Activated CD8-positive, alpha-beta memory T cell treated with anti-CD3 and anti-CD28 coated beads for 24 hours (primary cell): ENCODE measurements around the gene AK3.

ENCODE experiments used
- DNase-seq: peaks from one replicate; pipeline ENCODE4 v3.0.0-alpha.2; 2020

Gene AK3

DNA sequence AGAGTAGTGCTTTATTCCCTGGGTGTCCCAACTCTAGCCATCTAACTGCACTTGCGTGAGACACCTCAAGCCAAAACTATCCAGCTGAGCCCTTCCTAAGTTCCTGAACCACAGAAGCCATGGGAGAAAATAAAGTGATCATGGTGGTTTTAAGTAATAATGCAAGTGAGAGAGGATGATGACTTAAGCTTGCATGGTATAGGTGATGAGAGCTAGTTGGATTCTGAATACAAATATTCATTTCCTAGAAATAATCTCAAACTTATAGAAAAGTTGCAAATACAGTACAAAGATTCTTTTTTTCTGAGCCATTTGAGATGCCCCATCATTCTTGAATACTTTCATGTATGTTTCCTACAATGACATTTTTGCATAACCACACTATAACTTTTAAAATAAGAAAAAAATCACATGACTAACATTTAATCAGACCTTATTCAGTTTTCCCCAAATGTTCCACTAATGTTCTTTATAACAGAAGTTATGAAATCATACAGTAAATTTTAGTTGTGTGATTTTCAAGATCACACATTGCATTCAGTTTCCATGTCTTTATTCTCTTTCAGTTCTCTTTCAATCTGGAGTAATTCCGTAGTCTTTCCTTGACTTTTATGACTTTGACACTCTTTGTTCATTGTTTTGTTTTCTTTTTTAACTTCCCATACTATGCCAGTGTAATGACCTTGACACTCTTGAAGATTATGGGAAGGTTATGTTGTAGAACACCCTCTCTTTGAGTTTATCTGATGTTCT is 5.5 kb upstream of the AK3 start:
- DNase-seq = no peak

DNA sequence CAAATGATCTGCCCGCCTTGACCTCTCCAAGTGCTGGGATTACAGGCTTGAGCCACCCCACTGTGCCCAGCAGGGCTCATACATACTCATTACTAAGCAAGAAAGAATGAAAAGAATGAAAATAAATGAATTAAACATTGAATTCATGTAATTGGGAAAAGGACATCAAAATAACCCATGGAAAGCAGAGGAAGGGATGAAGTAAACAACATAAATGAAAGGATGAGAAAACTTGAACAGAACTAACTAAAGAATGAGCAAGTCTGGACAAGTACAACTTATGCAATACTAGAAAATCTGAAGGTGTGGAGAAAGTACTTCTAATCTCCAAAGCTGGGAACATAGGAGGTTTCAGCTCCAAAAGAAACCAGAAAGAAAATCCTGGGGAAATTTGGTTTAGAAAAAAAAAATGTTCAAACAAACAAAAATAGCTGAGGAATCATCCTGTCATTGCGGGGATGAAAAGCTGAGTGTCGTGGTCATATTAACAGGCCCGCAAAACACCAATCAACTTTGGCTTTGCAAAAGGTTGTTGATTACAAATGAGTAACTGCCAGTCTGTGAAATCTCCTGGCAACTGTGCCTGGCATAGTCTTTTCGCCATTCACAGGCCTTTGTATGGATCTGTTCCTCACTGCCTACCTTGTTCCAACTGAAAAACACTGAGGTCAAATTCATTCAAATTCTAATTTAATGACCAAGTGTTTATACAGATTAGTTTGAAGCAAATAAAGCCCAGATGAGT is 2.3 kb upstream of the AK3 start:
- DNase-seq = no peak

DNA sequence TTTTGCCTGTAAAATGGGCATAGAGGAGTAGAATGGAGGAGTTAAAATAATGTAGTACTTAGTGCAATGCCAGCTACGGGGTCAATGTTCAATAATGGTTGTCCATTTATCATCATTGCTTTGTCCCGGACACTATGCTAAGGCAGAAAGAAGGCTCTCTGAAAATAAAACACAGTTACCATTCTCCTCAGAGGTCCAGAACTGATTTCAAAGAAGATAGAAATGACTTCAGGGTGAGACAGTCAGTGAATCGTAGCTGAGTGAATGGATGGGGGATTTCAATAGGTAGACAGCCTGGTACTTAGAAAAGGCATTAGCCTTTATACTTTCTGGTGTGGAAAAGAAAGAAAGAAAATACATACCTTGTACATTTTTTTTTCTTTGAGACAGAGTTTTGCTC is 1.2 kb upstream of the AK3 start:
- DNase-seq = no peak

DNA sequence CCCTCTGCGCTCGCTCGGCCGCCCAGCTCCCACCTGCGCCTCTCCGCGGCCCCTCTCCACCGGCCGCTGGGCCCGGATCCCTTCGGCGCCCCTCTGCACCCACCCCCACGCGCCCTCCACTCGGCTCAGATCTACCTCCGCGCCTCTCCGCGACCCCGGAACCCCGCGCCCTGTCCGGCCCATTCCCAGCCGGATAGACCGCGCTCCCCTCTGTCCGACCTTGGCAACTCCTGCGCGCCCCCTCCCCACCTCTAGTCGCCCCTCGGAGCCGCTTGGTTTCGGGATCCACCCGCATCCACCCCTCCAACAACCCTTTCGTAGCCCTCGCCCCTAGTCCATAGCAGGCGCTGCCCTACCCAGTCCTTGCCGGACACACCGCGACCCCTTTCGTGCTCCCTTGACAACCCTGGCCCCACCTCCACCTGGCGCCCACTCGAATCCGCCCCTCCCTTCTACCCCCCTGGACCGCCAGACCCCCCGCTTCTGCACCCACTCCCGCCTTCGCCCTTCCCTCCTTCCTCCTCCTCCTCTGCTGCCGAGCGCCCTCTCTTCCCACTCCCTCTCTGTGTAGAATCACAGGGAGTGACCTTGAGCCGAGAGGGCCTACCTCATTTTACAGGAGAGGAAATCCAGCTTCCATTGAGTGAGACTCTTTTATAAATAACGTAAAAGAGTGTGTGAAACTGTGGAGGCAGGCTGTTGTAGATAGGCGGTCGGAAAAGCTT is 525 bp upstream of the AK3 start:
- DNase-seq = no peak

DNA sequence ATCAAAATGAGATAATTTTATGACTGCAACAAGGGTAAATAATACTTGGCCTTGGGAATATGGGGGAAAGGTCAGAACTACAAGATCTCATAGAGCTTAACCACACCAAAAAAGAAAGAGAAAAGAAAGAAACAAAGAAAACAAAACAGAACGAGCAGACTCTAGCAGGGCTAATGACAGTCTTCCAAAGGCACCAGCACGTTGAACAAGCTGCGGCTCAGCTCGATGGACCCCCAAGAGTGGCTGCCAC is 689 bp downstream of the AK3 start:
- no peak for DNase-seq

DNA sequence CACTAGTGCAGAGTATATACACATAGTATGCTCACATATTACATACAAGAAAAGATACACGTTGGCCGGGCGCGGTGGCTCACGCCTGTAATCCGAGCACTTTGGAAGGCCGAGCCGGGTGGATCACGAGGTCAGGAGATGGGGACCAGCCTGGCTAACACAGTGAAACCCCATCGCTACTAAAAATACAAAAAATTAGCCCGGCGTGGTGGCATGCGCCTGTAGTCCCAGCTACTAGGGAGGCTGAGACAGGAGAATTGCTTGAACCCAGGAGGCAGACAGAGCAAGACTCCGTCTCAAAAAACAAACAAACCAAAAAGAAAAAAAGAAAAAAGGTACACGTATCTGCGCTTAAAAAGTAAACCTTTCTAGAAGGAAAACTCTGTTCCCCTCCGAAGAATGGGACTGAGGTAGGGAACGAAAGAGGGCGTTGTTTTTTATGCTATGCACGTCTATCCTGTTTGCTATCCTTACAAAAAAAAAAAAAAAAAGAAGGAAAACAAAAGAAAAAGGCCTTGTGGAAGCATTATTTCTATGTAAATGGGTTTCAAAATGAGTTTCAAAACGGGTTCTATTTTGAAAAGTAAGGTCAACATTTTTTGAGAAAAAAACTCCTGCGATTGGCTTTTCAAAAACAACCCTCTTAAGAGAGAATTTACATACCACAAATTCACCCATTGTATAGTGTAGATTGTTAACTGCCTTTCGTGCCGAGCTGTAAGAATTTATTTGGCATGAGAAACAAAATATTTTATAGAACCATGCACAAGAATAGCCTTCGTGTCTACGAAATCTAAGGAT is 1.2 kb downstream of the AK3 start:
- no peak for DNase-seq

DNA sequence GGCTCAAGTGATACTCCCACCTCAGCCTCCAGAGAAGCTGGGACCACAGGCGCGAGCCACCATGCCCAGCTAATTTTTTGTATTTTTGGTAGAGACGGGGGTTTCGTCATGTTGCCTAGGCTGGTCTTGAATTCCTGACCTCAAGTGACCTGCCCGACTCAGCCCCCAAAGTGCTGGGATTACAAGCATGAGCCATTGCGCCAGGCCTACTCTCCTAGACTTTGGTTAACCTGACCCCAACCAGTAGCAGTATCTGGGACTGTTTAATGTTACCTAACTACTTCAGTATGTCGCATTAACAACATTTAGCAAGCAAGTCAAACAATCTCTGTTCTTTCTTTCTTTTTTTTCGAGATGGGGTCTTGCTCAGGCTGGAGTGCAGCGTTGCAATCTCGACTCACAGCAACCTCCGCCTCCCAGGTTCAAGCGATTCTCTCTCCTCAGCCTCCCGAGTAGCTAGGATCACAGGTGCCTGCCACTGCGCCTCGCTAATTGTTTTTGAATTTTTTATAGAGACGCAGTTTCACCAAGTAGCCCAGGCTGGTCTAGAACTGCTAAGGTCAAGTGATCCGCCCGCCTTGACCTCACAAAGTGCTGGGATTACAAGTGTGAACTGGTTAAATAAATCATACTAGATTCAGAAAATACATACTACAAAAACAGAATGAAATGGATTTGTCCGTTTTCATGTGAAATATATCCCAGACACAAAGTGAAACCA is 2.0 kb downstream of the AK3 start:
- no peak for DNase-seq

DNA sequence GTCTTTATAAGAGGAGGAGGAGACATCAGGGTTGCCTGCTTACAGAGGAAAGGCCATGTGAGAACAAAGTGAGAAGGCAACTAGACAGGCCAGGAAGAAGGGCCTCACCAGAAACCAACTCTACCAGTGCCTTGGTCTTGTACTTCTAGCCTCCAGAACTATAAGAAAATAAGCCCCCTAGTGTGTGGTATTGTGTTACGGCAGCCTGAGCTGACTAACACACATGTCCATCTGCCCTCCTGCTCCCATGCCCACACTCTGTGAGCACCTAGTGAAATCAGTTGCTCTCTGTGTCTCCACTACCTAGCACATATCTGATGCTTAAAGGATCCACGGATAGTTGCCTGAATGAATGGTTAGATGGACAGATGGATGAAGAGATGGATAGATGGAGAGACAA is 6.9 kb downstream of the AK3 start:
- no peak for DNase-seq

DNA sequence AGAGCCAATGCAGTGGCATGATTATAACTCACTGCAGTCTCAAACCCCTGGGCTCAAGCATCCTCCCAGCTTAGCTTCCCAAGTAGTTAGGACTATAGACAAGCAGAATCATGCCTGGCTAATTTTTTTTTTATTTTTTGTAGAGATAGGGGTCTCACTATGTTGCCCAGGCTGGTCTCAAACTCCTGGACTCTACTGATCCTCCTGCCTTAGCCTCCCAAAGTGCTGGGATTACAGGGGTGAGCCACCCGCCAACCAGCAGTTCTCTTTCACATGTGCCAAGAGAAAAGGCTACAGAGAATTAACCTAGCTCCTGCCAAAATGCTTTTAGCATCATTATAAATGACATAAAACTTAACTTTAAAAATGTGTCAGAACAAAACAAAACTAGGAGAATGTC is 8.1 kb downstream of the AK3 start:
- no peak for DNase-seq

DNA sequence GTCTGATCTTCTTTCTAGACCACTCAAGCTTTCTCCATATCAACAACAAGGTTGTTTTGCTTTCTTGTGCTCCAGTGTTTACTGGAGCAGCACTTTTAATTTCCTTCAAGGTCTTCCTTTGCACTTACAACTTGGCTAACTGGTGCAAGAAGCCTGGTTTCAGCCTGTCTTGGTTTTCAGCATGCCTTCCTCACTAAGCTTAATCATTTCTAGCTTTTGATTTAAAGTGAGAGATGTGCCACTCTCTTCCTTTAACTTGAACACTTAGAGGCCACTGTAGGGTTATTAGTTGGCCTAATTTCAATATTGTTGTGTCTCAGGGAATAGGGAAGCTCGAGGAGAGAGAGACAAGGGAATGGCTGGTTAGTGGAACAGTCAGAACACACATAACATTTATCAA is 13.4 kb downstream of the AK3 start:
- no peak for DNase-seq

DNA sequence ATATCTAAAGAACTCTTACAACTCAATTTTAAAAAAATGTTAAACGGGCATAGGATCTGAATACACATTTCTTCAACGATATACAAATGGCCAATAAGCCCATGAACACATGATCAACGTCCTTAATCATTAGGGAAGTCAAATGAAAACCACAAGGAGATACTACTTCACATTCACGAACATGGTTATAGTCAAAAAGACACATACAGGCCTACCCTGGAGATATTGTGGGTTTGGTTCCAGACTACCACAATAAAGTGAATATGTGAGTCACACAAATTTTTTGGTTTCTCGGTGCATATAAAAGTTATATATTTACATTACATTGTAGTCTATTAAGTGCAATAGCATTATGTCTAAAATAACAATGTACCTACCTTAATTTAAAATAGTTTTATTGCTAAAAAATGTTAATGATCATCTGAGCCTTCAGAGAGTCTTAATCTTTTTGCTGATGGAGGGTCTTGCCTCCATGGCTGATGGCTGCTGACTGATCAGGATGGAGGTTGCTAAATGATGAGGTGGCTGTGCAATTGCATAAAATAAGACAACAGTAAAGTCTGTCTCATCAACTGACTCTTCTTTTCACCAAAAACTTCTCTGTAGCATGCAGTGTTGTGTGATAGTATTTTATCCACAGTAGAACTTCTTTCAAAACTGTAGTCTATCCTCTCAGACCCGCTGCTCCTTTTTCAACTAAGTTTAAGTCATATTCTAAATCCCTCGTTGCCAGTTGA is 15.1 kb downstream of the AK3 start:
- no peak for DNase-seq

DNA sequence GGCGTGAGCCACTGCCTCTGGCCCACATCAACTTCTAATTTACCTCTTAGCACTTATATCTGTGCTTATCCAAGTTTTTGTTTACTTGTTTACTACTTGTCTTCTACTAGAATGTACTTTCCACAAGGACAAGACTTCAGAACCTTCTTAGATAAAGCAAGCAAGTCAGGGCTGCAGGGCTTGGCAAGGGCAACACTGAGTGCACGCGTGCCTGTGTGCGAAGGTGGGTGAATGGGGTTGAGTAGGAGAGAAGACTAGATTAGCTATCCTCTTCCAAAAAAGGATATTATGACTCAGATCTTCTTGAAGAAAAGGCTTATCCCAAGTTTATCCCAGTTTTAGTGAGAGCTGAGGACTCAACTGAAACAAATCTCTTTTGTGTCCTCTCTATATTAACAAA is 19.3 kb downstream of the AK3 start:
- DNase-seq = no peak

DNA sequence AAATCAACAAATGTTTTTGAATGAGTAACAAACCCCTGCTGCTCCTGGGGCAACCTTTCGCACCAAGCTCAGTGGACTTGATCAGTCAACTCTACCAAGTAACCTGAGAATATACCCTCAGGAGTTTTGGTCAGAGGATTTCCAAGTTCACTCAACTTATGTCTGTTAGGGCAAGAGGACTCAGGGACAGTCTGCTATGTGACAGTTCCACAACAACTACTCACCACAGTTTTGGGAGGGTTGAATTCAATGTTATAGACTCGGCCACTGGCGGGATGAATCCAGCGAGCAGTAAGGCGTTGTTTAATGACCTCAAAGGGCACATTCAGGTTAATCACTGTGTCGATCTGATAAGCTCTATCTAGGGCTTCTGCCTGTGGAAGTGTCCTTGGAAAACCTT is 22.1 kb downstream of the AK3 start:
- no peak for DNase-seq

DNA sequence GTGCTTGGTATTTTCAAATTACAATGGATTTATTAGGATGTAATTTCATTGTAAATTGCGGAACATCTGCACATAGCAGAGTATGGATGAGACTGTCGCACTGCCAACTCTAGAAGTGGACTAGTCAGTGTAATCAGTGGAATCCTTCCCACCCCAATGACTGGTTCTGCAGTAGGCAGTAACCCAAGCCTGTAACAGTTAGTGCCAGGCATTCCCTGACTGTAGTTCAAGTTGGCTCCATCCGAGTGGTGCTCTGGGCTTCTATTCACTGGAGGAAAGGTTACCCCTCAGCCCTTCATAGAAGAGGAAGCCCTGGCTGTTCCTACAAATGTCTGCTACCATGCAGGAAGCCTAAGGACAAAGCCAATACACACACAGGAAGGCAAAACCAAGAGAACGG is 23.2 kb downstream of the AK3 start:
- no peak for DNase-seq

DNA sequence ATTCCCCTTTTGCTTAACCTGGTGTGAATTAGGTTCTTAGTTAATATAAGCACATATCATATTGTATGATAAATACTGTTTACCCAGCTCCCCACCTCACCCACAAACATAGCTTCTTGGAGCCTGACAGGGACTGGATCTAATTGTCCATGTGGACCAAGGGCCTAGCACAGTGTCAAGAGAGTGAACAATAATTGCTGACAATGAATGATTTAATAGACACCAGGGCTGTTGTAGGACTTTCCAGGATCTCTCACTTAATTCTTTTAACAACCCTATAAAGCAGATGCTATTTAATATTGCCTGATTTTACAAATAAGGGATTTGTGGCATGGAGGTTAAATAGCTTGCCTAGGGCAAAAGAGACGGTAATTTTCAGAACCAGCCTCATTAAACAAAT is 24.8 kb downstream of the AK3 start:
- no peak for DNase-seq

DNA sequence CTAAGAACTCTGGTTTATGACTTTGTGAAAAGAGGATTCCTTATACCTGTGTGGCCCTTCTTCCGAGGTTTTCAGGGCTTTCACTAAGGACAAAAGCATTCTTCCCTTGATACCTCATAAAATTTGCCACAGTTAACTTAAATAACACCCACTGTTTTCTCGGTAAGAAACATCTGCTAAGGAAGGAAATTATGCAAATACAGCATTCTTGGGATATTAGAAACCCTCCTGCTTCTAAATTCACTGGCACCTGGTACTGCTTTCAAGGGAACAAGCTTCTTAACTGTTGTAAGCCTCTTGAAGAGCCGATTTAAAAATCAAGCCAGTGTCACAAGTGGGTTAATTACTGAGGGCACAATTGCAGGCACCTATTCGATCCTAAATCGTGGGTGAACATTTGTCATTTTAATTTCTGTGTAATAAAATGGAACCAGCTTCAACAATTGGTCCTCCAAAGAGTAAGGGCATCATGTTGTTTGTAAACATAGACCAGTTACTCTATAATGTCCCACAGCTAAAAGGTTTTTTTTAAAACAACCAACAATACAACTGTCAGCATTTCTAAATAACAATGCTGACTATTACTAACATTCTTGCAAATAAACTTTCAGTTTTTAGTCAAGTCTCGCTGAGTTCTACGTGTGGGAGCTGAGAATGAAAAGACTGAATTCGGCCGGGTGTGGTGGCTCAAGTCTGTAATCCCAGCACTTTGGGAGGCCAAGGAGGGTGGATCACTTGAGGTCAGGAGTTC is 26.6 kb downstream of the AK3 start:
- DNase-seq = no peak

DNA sequence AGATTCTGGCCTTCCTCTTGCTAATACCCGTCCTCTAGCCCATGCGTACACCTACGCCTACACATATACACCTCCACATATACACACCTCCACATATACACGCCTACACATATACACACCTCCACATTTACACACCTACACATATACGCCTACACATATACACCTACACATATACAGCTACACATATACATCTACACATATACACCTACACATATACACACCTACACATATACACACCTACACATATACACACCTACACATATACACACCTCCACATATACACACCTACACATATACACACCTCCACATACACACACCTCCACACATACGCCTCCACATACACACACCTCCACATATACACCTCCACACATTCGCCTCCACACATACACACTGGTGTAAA is 27.2 kb downstream of the AK3 start:
- no peak for DNase-seq

DNA sequence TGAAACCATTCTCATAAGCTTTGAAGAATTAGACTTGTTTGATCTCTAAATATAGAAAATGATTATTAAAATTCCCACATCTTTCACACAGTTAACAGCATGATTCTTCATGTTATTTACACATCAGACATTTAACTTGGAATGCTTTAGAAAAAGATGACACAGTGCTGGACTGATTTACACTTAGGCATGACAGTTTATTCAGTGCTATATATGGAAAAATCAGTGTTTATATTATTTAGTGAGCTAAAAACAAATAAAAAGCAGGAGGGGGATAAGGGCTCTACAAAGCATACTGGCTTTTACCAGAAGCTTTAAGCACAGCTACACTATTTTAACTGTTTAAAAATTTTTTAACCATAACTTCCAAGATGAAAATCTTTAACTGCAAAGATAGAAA is 31.6 kb downstream of the AK3 start:
- DNase-seq = no peak

DNA sequence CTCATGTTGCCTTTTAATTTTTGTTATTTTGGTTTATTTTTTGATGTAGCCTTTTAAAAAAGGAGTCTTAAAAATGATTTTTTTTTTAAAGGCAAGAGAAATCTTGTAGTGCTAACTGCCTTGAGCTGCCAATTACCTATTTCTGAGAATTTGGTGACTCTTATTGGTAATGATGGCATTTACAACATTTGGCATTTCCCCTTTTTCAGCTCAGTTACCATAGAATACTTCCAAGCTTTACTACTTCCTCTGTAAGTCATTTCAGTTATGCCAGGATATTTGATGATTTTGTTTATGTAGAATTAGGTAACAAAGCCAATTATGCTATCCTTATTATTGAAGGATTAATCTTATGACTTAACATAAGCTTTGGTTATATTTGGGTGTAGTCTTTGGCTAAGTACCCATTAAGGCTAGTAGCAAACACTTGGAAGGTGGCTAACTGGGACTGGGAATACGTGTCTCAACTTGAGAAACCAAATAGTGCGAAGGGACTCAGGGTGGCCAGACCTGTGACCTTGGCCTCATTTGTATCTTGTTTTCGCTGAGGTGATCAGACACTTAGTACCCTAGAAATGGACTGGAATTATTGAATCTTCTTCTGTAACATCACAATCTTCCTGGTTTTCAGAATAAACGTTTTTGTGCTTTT is 33.9 kb downstream of the AK3 start:
- no peak for DNase-seq

DNA sequence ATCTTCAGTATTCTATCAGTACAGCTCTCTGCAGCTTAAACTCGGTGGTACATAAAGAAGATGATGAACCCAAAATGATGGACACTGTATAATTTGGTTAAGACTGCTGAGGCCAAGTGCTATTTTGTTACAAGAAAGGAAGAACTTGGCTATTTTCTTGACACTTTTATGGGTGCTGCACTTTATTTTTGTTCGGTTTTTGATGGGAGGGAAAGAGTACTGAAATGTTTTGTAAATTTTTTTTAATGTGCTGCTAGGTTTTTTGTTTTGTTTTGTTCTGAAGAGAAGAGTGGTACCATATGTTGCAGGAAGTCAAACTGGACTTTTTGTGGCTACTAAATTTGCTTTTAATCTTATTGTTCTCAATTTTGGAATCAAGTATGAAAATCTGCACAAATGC is 35.0 kb downstream of the AK3 start:
- DNase-seq = no peak

DNA sequence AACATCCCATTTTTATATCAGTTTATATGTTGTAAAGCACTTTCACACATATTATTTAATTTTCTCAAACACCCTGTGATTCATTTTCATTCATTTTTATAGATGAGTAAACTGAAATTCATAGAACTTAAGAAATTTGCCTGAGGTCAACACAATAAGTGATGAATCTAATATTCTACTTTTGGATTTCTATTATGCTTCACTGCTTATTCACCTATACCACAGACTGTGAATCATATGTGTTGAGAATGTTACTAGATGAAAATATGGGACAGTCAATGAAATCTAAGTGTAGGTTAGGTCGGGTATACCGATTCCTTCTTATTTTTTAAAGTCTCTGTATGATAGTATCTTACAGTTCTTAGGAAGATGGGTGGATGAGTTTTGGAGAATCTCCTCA is 36.9 kb downstream of the AK3 start:
- DNase-seq = no peak
